Hepatocyte (in vitro differentiated cells): ENCODE measurements around the gene CUBN.

Source experiments
- EZH2 ChIP-seq: fragments of 200-600 bp; sonication (generic); IDR thresholded peaks from 2 replicates; pipeline ENCODE4 v1.6.1; 2016; ENCODE audit warnings: antibody characterized with exemption, mild to moderate bottlenecking, borderline replicate concordance
- EZH2phosphoT487 ChIP-seq: fragments of 200-600 bp; sonication (generic); IDR thresholded peaks from one replicate; pipeline ENCODE4 v1.6.1; 2018; ENCODE audit warnings: antibody characterized with exemption, mild to moderate bottlenecking, low read depth, moderate library complexity; ENCODE audit not compliant: unreplicated experiment, severe bottlenecking
- TF ChIP-seq, protein P1 (sequence below): fragments of 200-600 bp; sonication (generic); IDR thresholded peaks from 2 replicates; pipeline ENCODE4 v1.5.1; 2016; ENCODE audit warnings: antibody characterized with exemption, mild to moderate bottlenecking; ENCODE audit not compliant: poor library complexity

DNA sequence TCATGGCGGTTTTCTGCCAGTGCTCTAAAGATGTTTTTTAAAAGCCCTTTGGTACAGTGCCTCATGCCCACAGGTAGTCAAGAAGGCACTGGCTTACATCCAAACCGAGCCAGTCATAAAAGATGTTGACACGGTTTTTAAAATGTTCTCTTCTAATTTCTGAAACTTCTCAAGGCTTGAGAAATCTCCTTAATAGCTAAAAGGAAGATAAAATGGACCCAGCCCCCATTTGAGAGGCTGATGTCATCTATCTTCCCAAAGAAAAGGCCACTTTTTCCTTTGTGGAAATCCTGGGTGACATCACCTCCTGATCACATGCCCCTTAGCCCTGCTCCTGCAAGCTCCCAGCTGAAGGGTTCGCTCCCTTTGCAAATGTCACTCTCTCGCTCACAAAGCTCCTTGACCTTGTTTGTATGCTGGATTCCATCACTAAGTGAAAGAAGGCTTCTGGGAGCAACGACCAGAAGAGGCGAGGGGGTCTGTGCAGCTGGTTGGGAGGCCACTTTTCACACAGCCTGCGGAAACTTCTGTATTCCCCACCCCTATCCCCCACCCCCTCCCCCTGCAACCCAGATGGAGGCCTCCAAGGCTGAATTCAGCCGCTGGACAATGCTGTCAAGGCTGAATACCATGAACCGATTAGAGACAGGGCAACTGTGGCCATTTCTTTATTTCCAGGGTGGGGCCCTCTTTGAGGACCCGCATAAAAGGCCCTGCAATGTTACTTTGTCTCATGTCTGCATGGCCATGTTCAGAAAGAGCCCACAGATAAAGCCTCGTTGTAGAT is 122.8 kb downstream of the CUBN start:
- TF ChIP-seq, protein P1, sequence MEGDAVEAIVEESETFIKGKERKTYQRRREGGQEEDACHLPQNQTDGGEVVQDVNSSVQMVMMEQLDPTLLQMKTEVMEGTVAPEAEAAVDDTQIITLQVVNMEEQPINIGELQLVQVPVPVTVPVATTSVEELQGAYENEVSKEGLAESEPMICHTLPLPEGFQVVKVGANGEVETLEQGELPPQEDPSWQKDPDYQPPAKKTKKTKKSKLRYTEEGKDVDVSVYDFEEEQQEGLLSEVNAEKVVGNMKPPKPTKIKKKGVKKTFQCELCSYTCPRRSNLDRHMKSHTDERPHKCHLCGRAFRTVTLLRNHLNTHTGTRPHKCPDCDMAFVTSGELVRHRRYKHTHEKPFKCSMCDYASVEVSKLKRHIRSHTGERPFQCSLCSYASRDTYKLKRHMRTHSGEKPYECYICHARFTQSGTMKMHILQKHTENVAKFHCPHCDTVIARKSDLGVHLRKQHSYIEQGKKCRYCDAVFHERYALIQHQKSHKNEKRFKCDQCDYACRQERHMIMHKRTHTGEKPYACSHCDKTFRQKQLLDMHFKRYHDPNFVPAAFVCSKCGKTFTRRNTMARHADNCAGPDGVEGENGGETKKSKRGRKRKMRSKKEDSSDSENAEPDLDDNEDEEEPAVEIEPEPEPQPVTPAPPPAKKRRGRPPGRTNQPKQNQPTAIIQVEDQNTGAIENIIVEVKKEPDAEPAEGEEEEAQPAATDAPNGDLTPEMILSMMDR: no peak
- no peak for TF ChIP-seq EZH2
- TF ChIP-seq EZH2phosphoT487: no peak
